B cell (primary cell): ENCODE results near the gene REG1A. TPM values are rescaled to one million over a fixed set of nuclear protein-coding genes. Genes with fewer than 3 reads are reported as not detected.

ENCODE experiments used
- ATAC-seq: fragments of 200-7000 bp; cut with Tn5 transposase; one replicate; pipeline ENCODE4 v1.10.0; 2021; ENCODE audit warnings: low read depth, mild to moderate bottlenecking, moderate number of reproducible peaks, moderate library complexity
- CTCF ChIA-PET: fragments of 350-600 bp; sonication (Branson Sonifier 250); formaldehyde crosslinking; loops from one replicate; lab custom pipeline; 2021; ENCODE audit warnings: antibody characterized with exemption, inconsistent platforms; lab: Charles Lee
- POLR2A ChIA-PET: fragments of 350-600 bp; sonication (Branson Sonifier 250); formaldehyde crosslinking; loops from one replicate; lab custom pipeline; 2021; ENCODE audit warnings: antibody characterized with exemption; lab: Charles Lee
- DNase-seq: peaks from one replicate; pipeline ENCODE4 v3.0.0; 2013
- H2AFZ ChIP-seq: 2 replicates; pipeline ENCODE4 v1.6.1; 2012; ENCODE audit warnings: mild to moderate bottlenecking, low read depth, low read length; ENCODE audit not compliant: insufficient read depth, poor library complexity, severe bottlenecking
- H3K27ac ChIP-seq, 2 donors: 1 replicate in 1 of 2; 2 replicates in 1 of 2; pipeline ENCODE4 v1.5.1; 2012 to 2013; ENCODE audit warnings: low read length in 2 of 2, mild to moderate bottlenecking in 2 of 2, moderate library complexity in 1 of 2
- H3K27me3 ChIP-seq, 4 experiments: fragments of 200-600 bp in 1 of 4; sonication (generic) in 1 of 4; replicated peaks in 1 of 4; 1 replicate in 2 of 4; 2 replicates in 2 of 4; pipeline versions ENCODE4 v1.6.1 to v1.7.0; 2013 to 2016; ENCODE audit warnings: low read length in 3 of 4, mild to moderate bottlenecking in 2 of 4, mixed read lengths in 1 of 4, moderate library complexity in 1 of 4; ENCODE audit not compliant: insufficient read depth in 4 of 4, control insufficient read depth in 3 of 4; ENCODE audit errors: control extremely low read depth in 1 of 4
- H3K36me3 ChIP-seq, 2 experiments: replicated peaks in 1 of 2; 1 replicate in 1 of 2; 2 replicates in 1 of 2; pipeline versions ENCODE4 v1.6.1 to v1.7.1; 2013; ENCODE audit warnings: low read length in 1 of 2; ENCODE audit not compliant: insufficient read depth in 2 of 2, control insufficient read depth in 1 of 2; ENCODE audit errors: control extremely low read depth in 1 of 2, extremely low read depth in 1 of 2
- H3K4me1 ChIP-seq, 2 donors: fragments of 200-600 bp in 1 of 2; sonication (generic) in 1 of 2; 1 replicate in 1 of 2; 2 replicates in 1 of 2; pipeline versions ENCODE4 v1.5.1 to v1.6.1; 2013 to 2017; ENCODE audit warnings: low read length in 2 of 2; ENCODE audit not compliant: control insufficient read depth in 2 of 2, insufficient read depth in 2 of 2
- H3K4me2 ChIP-seq: replicated peaks from 2 replicates; pipeline ENCODE3; 2012; ENCODE audit warnings: mild to moderate bottlenecking, low read depth, low read length; ENCODE audit not compliant: poor library complexity, severe bottlenecking
- H3K4me3 ChIP-seq, 5 experiments: fragments of 200-600 bp in 1 of 5; sonication (generic) in 1 of 5; 1 replicate in 3 of 5; 2 replicates in 2 of 5; pipeline versions ENCODE4 v1.5.1 to v1.7.0; 2011 to 2016; ENCODE audit warnings: low read length in 4 of 5, mild to moderate bottlenecking in 4 of 5, low read depth in 2 of 5, control low read depth in 1 of 5, moderate library complexity in 1 of 5; ENCODE audit not compliant: insufficient read depth in 1 of 5; ENCODE audit errors: control extremely low read depth in 1 of 5, extremely low read depth in 1 of 5
- H3K79me2 ChIP-seq: fragments of 200-600 bp; sonication (generic); one replicate; pipeline ENCODE4 v1.6.0; 2016; ENCODE audit warnings: low read length; ENCODE audit not compliant: control insufficient read depth, insufficient read depth
- H3K9ac ChIP-seq: fragments of 200-600 bp; sonication (generic); 2 replicates; pipeline ENCODE4 v1.6.1; 2017; ENCODE audit warnings: mild to moderate bottlenecking, low read length, moderate library complexity
- H3K9me3 ChIP-seq, 3 donors: one replicate each; pipeline versions ENCODE4 v1.6.1 to v1.7.1; 2013; ENCODE audit warnings: low read length in 2 of 3; ENCODE audit not compliant: control insufficient read depth in 2 of 3, insufficient read depth in 1 of 3; ENCODE audit errors: control extremely low read depth in 1 of 3
- H4K20me1 ChIP-seq: 2 replicates; pipeline ENCODE4 v1.6.0; 2012; ENCODE audit warnings: mild to moderate bottlenecking, low read length; ENCODE audit not compliant: insufficient read depth, control insufficient read depth, poor library complexity, severe bottlenecking
- H3K27ac Mint-ChIP-seq: one replicate; pipeline ENCODE4 v1.8.0; 2021; ENCODE audit warnings: mixed read lengths
- H3K27me3 Mint-ChIP-seq: one replicate; pipeline ENCODE4 v1.8.0; 2021; ENCODE audit warnings: mixed read lengths
- H3K4me1 Mint-ChIP-seq: one replicate; pipeline ENCODE4 v1.8.0; 2021; ENCODE audit warnings: mixed read lengths
- H3K4me3 Mint-ChIP-seq: one replicate; pipeline ENCODE4 v1.8.0; 2021; ENCODE audit warnings: mixed read lengths
- H3K9me3 Mint-ChIP-seq: one replicate; pipeline ENCODE4 v1.8.0; 2022; ENCODE audit warnings: mixed read lengths; ENCODE audit not compliant: insufficient read depth
- CTCF ChIP-seq: fragments of 200-600 bp; IDR thresholded peaks from one replicate; pipeline ENCODE4 v1.8.0; 2022; ENCODE audit warnings: antibody characterized with exemption, mild to moderate bottlenecking
- EZH2 ChIP-seq: IDR thresholded peaks from 2 replicates; pipeline ENCODE4 v1.6.1; 2012; ENCODE audit warnings: borderline replicate concordance, low read depth, mild to moderate bottlenecking, moderate library complexity, low read length; ENCODE audit not compliant: insufficient read depth, poor library complexity, severe bottlenecking
- WGBS: methylation state at CpG from one replicate; pipeline ENCODE4 v1.1.5; 2013; ENCODE audit warnings: missing lambda C conversion rate; ENCODE audit not compliant: insufficient coverage; 5-methylcytosine and 5-hydroxymethylcytosine counted together
- intact Hi-C: fragments of 100-400 bp; cut with micrococcal nuclease; formaldehyde crosslinking; loops from one replicate; pipeline ENCODE4 v1.10.0; 2022
- polyA minus RNA-seq: library from RNA; depleted of rRNA, polyadenylated mRNA; stranded (reverse); fragments of >200 nt; gene quantifications from 2 replicates; pipeline ENCODE4 v1.2.3, GENCODE V29; 2012
- polyA plus RNA-seq: library from polyadenylated mRNA; depleted of rRNA; stranded (reverse); fragments of >200 nt; gene quantifications from 2 replicates; pipeline ENCODE4 v1.2.3, GENCODE V29; 2012
- total RNA-seq, 2 donors: library from RNA; stranded (reverse); fragments of 120-200 nt in 1 of 2; gene quantifications; 1 replicate in 1 of 2; 2 replicates in 1 of 2; pipeline versions ENCODE4 v1.2.3 to v1.2.4, GENCODE V29; 2013 to 2022

The REG1A gene
- total RNA-seq: not detected in 2 replicates
- total RNA-seq (2013): not detected
- polyA plus RNA-seq: not detected in 2 replicates
- polyA minus RNA-seq: not detected in 2 replicates

- Mint-ChIP-seq H3K4me1 (no peaks in the 10 kb centered on the region), H3K9me3 (no peaks in the 10 kb centered on the region), H3K27me3 (no peaks in the 10 kb centered on the region), H3K4me3 (no peak within 1 kb of the TSS), H3K27ac (no peak within 1 kb of the TSS)
- H3K4me2 ChIP-seq: no peak within 1 kb of the TSS
- intact Hi-C loops: no loop called here
- ATAC-seq: no peak
- CTCF ChIA-PET: no interaction called here
- H2AFZ ChIP-seq: no peak within 1 kb of the TSS
- no peak within 1 kb of the TSS for H3K9ac ChIP-seq
- H3K27ac ChIP-seq: no peak within 1 kb of the TSS
- no peaks in the 10 kb centered on the region for H4K20me1 ChIP-seq
- no peak within 1 kb of the TSS for H3K4me3 ChIP-seq
- no peak for DNase-seq
- H3K36me3 ChIP-seq: no peaks in the 10 kb centered on the region
- no peaks in the 10 kb centered on the region for H3K9me3 ChIP-seq
- POLR2A ChIA-PET: no interaction called here
- H3K27me3 ChIP-seq: no peaks in the 10 kb centered on the region
- TF ChIP-seq CTCF (no peak), EZH2 (no peak)
- H3K4me1 ChIP-seq: no peaks in the 10 kb centered on the region
- no peaks in the 10 kb centered on the region for H3K79me2 ChIP-seq
- WGBS: 90% methylated on average over 2 of the region's 6 CpGs
Observed at GRCh38 chr2:79120194-79120713, at the start of gene REG1A. Gene REG1A, plus strand, starts transcription at chr2:79120488. Its CDS starts 374 bp downstream, at chr2:79120862.

GRCh38 chr2:79071078-79071477 is 49.2 kb upstream of the REG1A start:
- H3K9ac ChIP-seq: no peak overlapping the region
- H3K27ac ChIP-seq: no peak overlapping the region
- no peaks in the 10 kb centered on the region for H3K36me3 ChIP-seq
- H3K4me2 ChIP-seq: no peak overlapping the region
- TF ChIP-seq EZH2 (no peak), CTCF (no peak)
- no peak overlapping the region for H3K4me3 ChIP-seq
- no peak for DNase-seq
- Mint-ChIP-seq H3K4me1 (no peaks in the 10 kb centered on the region), H3K9me3 (no peaks in the 10 kb centered on the region), H3K27me3 (no peaks in the 10 kb centered on the region), H3K4me3 (no peak overlapping the region), H3K27ac (no peak overlapping the region)
- H3K27me3 ChIP-seq: peaks cover 0 to 5% (median 0%) of the 10 kb centered on the region in 4 experiments
- POLR2A ChIA-PET: no interaction called here
- no peak overlapping the region for H2AFZ ChIP-seq
- no peaks in the 10 kb centered on the region for H3K4me1 ChIP-seq
- peaks cover 0 to 3% (median 0%) of the 10 kb centered on the region in 3 donors for H3K9me3 ChIP-seq
- CTCF ChIA-PET: no interaction called here
- 100% methylated on average over 1 of the region's 2 CpGs for WGBS
- no peak for ATAC-seq
- intact Hi-C loops: no loop called here
- H3K79me2 ChIP-seq: no peaks in the 10 kb centered on the region
- no peaks in the 10 kb centered on the region for H4K20me1 ChIP-seq
